ENCODE results near the gene PDLIM3.

DNA sequence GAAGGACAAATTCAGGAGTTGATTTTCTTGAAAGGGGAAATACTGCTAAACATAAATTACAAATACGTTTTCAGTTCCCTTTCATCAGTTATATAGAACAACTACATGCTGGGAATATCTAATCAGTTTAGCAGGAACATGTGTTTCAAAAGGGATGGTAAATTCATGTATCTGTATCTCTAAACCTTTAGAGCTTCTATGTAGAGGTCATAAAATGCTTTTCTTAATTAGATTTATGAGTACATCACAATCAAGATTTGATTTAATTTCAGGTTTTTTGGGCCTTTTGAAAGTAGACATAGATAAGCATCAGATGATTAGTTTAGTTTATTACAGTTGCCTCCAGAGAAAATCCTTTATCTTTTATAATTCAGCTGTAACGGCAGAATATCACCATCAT is 12.9 kb downstream of the PDLIM3 start:
- TF ChIP-seq CTCF (IDR thresholded peaks at IDR 0.05; ENCODE audit: borderline replicate concordance, extremely low read depth, low read length, poor library complexity, severe bottlenecking) (no peak), EZH2 (IDR thresholded peaks at IDR 0.05; ENCODE audit: borderline replicate concordance, low read depth, low read length, severe bottlenecking) (no peak)

All from DND-41 (cell line).